Natural killer cell (primary cell): ENCODE results near the gene PFDN2. TPM values are rescaled to one million over a fixed set of nuclear protein-coding genes. Genes with fewer than 3 reads are reported as not detected.

Experiments
- ATAC-seq, 3 donors: fragments of 150-1000 bp in 2 of 3; fragments of 200-7000 bp in 1 of 3; cut with Tn5 transposase; 1 replicate in 1 of 3; 2 replicates in 2 of 3; pipeline ENCODE4 v1.10.0; 2021; ENCODE audit warnings: mild to moderate bottlenecking in 2 of 3, moderate library complexity in 2 of 3
- DNase-seq, 2 donors: peaks; one replicate each; pipeline versions ENCODE4 v3.0.0 to v3.0.0-alpha.2; 2013 to 2021; ENCODE audit warnings: mixed read lengths in 1 of 2
- H3K27ac ChIP-seq: one replicate; pipeline ENCODE4 v1.5.1; 2013; ENCODE audit warnings: mild to moderate bottlenecking, low read length
- H3K27me3 ChIP-seq: one replicate; pipeline ENCODE4 v1.6.1; 2013; ENCODE audit warnings: low read length; ENCODE audit not compliant: control insufficient read depth, insufficient read depth
- H3K36me3 ChIP-seq: one replicate; pipeline ENCODE4 v1.6.1; 2013; ENCODE audit warnings: low read length; ENCODE audit not compliant: control insufficient read depth, insufficient read depth
- H3K4me1 ChIP-seq: one replicate; pipeline ENCODE4 v1.6.1; 2013; ENCODE audit warnings: low read length; ENCODE audit not compliant: control insufficient read depth, insufficient read depth
- H3K4me3 ChIP-seq: one replicate; pipeline ENCODE4 v1.5.1; 2013; ENCODE audit warnings: low read length
- H3K9me3 ChIP-seq: one replicate; pipeline ENCODE4 v1.6.1; 2013; ENCODE audit warnings: low read length; ENCODE audit not compliant: control insufficient read depth, insufficient read depth
- H3K27ac Mint-ChIP-seq, 2 donors: one replicate each; pipeline ENCODE4 v1.8.0; 2022; ENCODE audit warnings: mild to moderate bottlenecking in 2 of 2, mixed read lengths in 2 of 2, moderate library complexity in 1 of 2
- H3K27me3 Mint-ChIP-seq, 2 donors: one replicate each; pipeline ENCODE4 v1.8.0; 2022; ENCODE audit warnings: low read depth in 2 of 2, mixed read lengths in 2 of 2
- H3K36me3 Mint-ChIP-seq: one replicate; pipeline ENCODE4 v1.8.0; 2022; ENCODE audit warnings: mixed read lengths
- H3K4me1 Mint-ChIP-seq, 2 donors: one replicate each; pipeline ENCODE4 v1.8.0; 2022; ENCODE audit warnings: mixed read lengths in 2 of 2
- H3K4me3 Mint-ChIP-seq: one replicate; pipeline ENCODE4 v1.8.0; 2022; ENCODE audit warnings: mild to moderate bottlenecking, moderate library complexity, mixed read lengths
- H3K9me3 Mint-ChIP-seq, 2 donors: one replicate each; pipeline ENCODE4 v1.8.0; 2022; ENCODE audit warnings: mixed read lengths in 2 of 2
- CTCF ChIP-seq: fragments of 200-600 bp; IDR thresholded peaks from one replicate; pipeline ENCODE4 v1.8.0; 2022; ENCODE audit warnings: antibody characterized with exemption
- WGBS: methylation state at CpG from one replicate; pipeline ENCODE4 v1.1.7; 2013; ENCODE audit warnings: missing lambda C conversion rate; ENCODE audit not compliant: insufficient coverage; 5-methylcytosine and 5-hydroxymethylcytosine counted together
- intact Hi-C: fragments of 100-400 bp; cut with micrococcal nuclease; formaldehyde crosslinking; loops from one replicate; pipeline ENCODE4 v1.14.2; 2022
- total RNA-seq, 4 donors: library from RNA; stranded (reverse); fragments of 120-200 nt in 1 of 4; gene quantifications; one replicate each; pipeline versions ENCODE4 v1.2.3 to v1.2.4, GENCODE V29; 2013 to 2022

PFDN2 gene
- total RNA-seq, 3 donors from 2014 or later (not counting 1 experiment from before 2014, with no cell fraction given): 31.6 to 40.0 (median 35.0) TPM

GRCh38 chr1:161140755-161141400 is 23.0 kb upstream of the PFDN2 start:
- Histone ChIP-seq H3K9me3 (no peaks in the 10 kb centered on the region), H3K36me3 (no peaks in the 10 kb centered on the region), H3K27ac (no peak overlapping the region), H3K4me3 (no peak overlapping the region), H3K27me3 (no peaks in the 10 kb centered on the region), H3K4me1 (no peaks in the 10 kb centered on the region)
- Mint-ChIP-seq H3K4me1 (peaks cover 0 to 8% of the 10 kb centered on the region in 2 donors), H3K9me3 (no peaks in the 10 kb centered on the region), H3K4me3 (no peak overlapping the region), H3K27me3 (no peaks in the 10 kb centered on the region), H3K36me3 (no peaks in the 10 kb centered on the region), H3K27ac (no peak overlapping the region)
- intact Hi-C loops: no loop called here
- no peak for TF ChIP-seq CTCF
- WGBS: 98% methylated on average over 29 of the region's 29 CpGs
- DNase-seq (no peak), ATAC-seq (no peak)

GRCh38 chr1:161139766-161140165 is 21.9 kb upstream of the PFDN2 start:
- Mint-ChIP-seq H3K27ac (no peak overlapping the region), H3K4me1 (peaks cover 0 to 16% of the 10 kb centered on the region in 2 donors), H3K36me3 (no peaks in the 10 kb centered on the region), H3K4me3 (no peak overlapping the region), H3K9me3 (no peaks in the 10 kb centered on the region), H3K27me3 (no peaks in the 10 kb centered on the region)
- H3K27me3 ChIP-seq: no peaks in the 10 kb centered on the region
- no peak overlapping the region for H3K27ac ChIP-seq
- no peak overlapping the region for H3K4me3 ChIP-seq
- intact Hi-C loops: no loop called here
- H3K4me1 ChIP-seq: no peaks in the 10 kb centered on the region
- peak in 2 of 3 donors; percentile 34 to 44 for ATAC-seq
- no CpG with 5 or more reads among the region's 1 CpG for WGBS
- peak in 1 of 2 donors; percentile 71 for DNase-seq
- no peaks in the 10 kb centered on the region for H3K9me3 ChIP-seq
- H3K36me3 ChIP-seq: no peaks in the 10 kb centered on the region
- TF ChIP-seq CTCF: peak; percentile 42

- Mint-ChIP-seq H3K9me3 (no peaks in the 10 kb centered on the region), H3K36me3 (no peaks in the 10 kb centered on the region), H3K4me3 (no peak overlapping the region), H3K27ac (no peak overlapping the region), H3K4me1 (peaks cover 0 to 16% of the 10 kb centered on the region in 2 donors), H3K27me3 (no peaks in the 10 kb centered on the region)
- no peak for TF ChIP-seq CTCF
- H3K27ac ChIP-seq: no peak overlapping the region
- no peaks in the 10 kb centered on the region for H3K36me3 ChIP-seq
- intact Hi-C loops: no loop called here
- 86% methylated on average over 1 of the region's 1 CpG for WGBS
- ATAC-seq (no peak), DNase-seq (no peak)
- no peaks in the 10 kb centered on the region for H3K9me3 ChIP-seq
- H3K27me3 ChIP-seq: no peaks in the 10 kb centered on the region
- H3K4me3 ChIP-seq: no peak overlapping the region
- H3K4me1 ChIP-seq: peaks cover 8% of the 10 kb centered on the region
Observed at GRCh38 chr1:161138431-161138830, 20.6 kb upstream of the PFDN2 start.

GRCh38 chr1:161137881-161138280 is 20.0 kb upstream of the PFDN2 start:
- Mint-ChIP-seq H3K36me3 (no peaks in the 10 kb centered on the region), H3K4me3 (no peak overlapping the region), H3K4me1 (peaks cover 0 to 16% of the 10 kb centered on the region in 2 donors), H3K9me3 (no peaks in the 10 kb centered on the region), H3K27ac (no peak overlapping the region), H3K27me3 (no peaks in the 10 kb centered on the region)
- Histone ChIP-seq H3K4me3 (no peak overlapping the region), H3K27me3 (no peaks in the 10 kb centered on the region), H3K36me3 (no peaks in the 10 kb centered on the region), H3K4me1 (peaks cover 12% of the 10 kb centered on the region), H3K27ac (no peak overlapping the region), H3K9me3 (no peaks in the 10 kb centered on the region)
- ATAC-seq: no peak
- 94% methylated on average over 3 of the region's 3 CpGs for WGBS
- no peak for DNase-seq
- intact Hi-C loops: no loop called here
- no peak for TF ChIP-seq CTCF
